ENCODE results near the gene ZSWIM3. TPM values are rescaled to one million over a fixed set of nuclear protein-coding genes. Genes with fewer than 3 reads are reported as not detected.

Gene ZSWIM3
- total RNA-seq, 2 experiments from 2014 or later = 4.2 to 4.8 TPM

GRCh38 chr20:45926731-45927070 is 69.3 kb downstream of the ZSWIM3 start:
- DNase-seq (no peak), ATAC-seq (no peak)
- ChIA-PET POLR2A (no interaction called here), CTCF (interaction anchor here (1.2 to 1.3 kb wide), 2 partner anchors 22 to 43 kb away, joined by 3 to 4 read pairs; no protein-coding TSS in a partner anchor)
- H3K9me3 Mint-ChIP-seq (ENCODE audit: low read depth) = no peaks in the 10 kb centered on the region
- no peaks in the 10 kb centered on the region for H3K36me3 Mint-ChIP-seq (ENCODE audit: low read depth)
- H3K27me3 Mint-ChIP-seq = peaks cover 1% of the 10 kb centered on the region
- intact Hi-C loops (cut with DNase I, micrococcal nuclease) = no loop called here
- H3K27ac Mint-ChIP-seq = no peak overlapping the region
- no peak overlapping the region for H3K4me3 Mint-ChIP-seq
- H3K4me1 Mint-ChIP-seq = peaks cover 4% of the 10 kb centered on the region

GRCh38 chr20:45927071-45927878 is 69.9 kb downstream of the ZSWIM3 start:
- ATAC-seq (no peak), DNase-seq (no peak)
- no peak overlapping the region for H3K27ac Mint-ChIP-seq
- H3K9me3 Mint-ChIP-seq (ENCODE audit: low read depth) = no peaks in the 10 kb centered on the region
- CTCF ChIA-PET = interaction anchor here (1.2 to 1.4 kb wide), 3 partner anchors 9 to 60 kb away, joined by 3 to 4 read pairs (median 3); no protein-coding TSS in a partner anchor
- POLR2A ChIA-PET = interaction anchor here (0.6 kb wide), 1 partner anchor 9 kb away, joined by 5 read pairs; no protein-coding TSS in a partner anchor
- intact Hi-C loops (cut with DNase I, micrococcal nuclease) = no loop called here
- no peaks in the 10 kb centered on the region for H3K36me3 Mint-ChIP-seq (ENCODE audit: low read depth)
- H3K4me1 Mint-ChIP-seq = peaks cover 2% of the 10 kb centered on the region
- H3K4me3 Mint-ChIP-seq = no peak overlapping the region
- H3K27me3 Mint-ChIP-seq = no peaks in the 10 kb centered on the region

Other genes with a start within 250 kb of the ZSWIM3 start
- not detected for gene WFDC10A, start 227.9 kb upstream of the ZSWIM3 start, total RNA-seq
- not detected for gene WFDC9, start 226.3 kb upstream of the ZSWIM3 start, total RNA-seq
- gene WFDC11, start 187.4 kb upstream of the ZSWIM3 start, total RNA-seq = not detected
- gene WFDC13, start 155.6 kb upstream of the ZSWIM3 start, total RNA-seq = not detected
- gene WFDC10B, start 152.6 kb upstream of the ZSWIM3 start, total RNA-seq = not detected
- not detected for gene SPINT4, start 135.3 kb upstream of the ZSWIM3 start, total RNA-seq
- not detected for gene WFDC3, start 65.7 kb upstream of the ZSWIM3 start, total RNA-seq
- gene DNTTIP1, start 65.7 kb upstream of the ZSWIM3 start, total RNA-seq = 10 to 100 TPM; 25.0 to 25.2 TPM
- 100 to 1,000 TPM; 175 to 230 TPM for gene UBE2C, start 45.0 kb upstream of the ZSWIM3 start, total RNA-seq
- gene TNNC2, start 30.3 kb upstream of the ZSWIM3 start, total RNA-seq = not detected
- 1 to 10 TPM; 1.2 to 1.4 TPM for gene SNX21, start 23.8 kb upstream of the ZSWIM3 start, total RNA-seq
- 10 to 100 TPM; 21.9 to 22.6 TPM for gene ACOT8, start 222 bp upstream of the ZSWIM3 start, total RNA-seq
- gene ZSWIM1, start 23.6 kb downstream of the ZSWIM3 start, total RNA-seq = 10 to 100 TPM in 1 of 2 experiments, 1 to 10 TPM in 1; 9.4 to 10.7 TPM
- gene SPATA25, start 30.0 kb downstream of the ZSWIM3 start, total RNA-seq = 1 to 10 TPM in 1 of 2 experiments, under 1 TPM in 1; 0.66 to 1.0 TPM
- 1 to 10 TPM; 1.2 to 1.9 TPM for gene NEURL2, start 33.6 kb downstream of the ZSWIM3 start, total RNA-seq
- gene CTSA, start 33.7 kb downstream of the ZSWIM3 start, total RNA-seq = 10 to 100 TPM; 36.4 to 45.6 TPM
- gene PLTP, start 54.5 kb downstream of the ZSWIM3 start, total RNA-seq = 1 to 10 TPM; 5.6 to 7.0 TPM
- 10 to 100 TPM; 24.0 to 27.4 TPM for gene PCIF1, start 77.1 kb downstream of the ZSWIM3 start, total RNA-seq
- gene ZNF335, start 114.6 kb downstream of the ZSWIM3 start, total RNA-seq = 10 to 100 TPM; 27.4 to 28.9 TPM
- not detected for gene MMP9, start 151.3 kb downstream of the ZSWIM3 start, total RNA-seq
- gene SLC12A5, start 171.6 kb downstream of the ZSWIM3 start, total RNA-seq = under 1 TPM; 0.49 to 0.73 TPM
- 10 to 100 TPM; 17.9 to 18.8 TPM for gene NCOA5, start 232.3 kb downstream of the ZSWIM3 start, total RNA-seq